Neuronal stem cell (in vitro differentiated cells): ENCODE data around the gene BROX.

Experiments
- DNase-seq: peaks from one replicate; pipeline ENCODE4 v3.0.0-alpha.2; 2013; ENCODE audit warnings: low spot score
- H2AFZ ChIP-seq: one replicate; pipeline ENCODE4 v1.6.1; 2013; ENCODE audit warnings: mild to moderate bottlenecking, low read length, inconsistent platforms
- H2AK5ac ChIP-seq: 2 replicates; pipeline ENCODE4 v1.6.1; 2013; ENCODE audit warnings: low read depth, mild to moderate bottlenecking, inconsistent platforms, low read length, moderate library complexity, mixed read lengths
- H2BK120ac ChIP-seq: 2 replicates; pipeline ENCODE4 v1.6.1; 2013; ENCODE audit warnings: low read depth, mild to moderate bottlenecking, inconsistent platforms, low read length, moderate library complexity, mixed read lengths
- H2BK12ac ChIP-seq: one replicate; pipeline ENCODE4 v1.6.1; 2013; ENCODE audit warnings: low read length, inconsistent platforms
- H2BK15ac ChIP-seq: 2 replicates; pipeline ENCODE4 v1.6.1; 2013; ENCODE audit warnings: mild to moderate bottlenecking, low read length, inconsistent platforms, mixed read lengths
- H2BK5ac ChIP-seq: one replicate; pipeline ENCODE4 v1.6.1; 2013; ENCODE audit warnings: inconsistent platforms, mild to moderate bottlenecking, low read length, moderate library complexity
- H3K14ac ChIP-seq: one replicate; pipeline ENCODE4 v1.6.1; 2013; ENCODE audit warnings: low read length, inconsistent platforms
- H3K18ac ChIP-seq: 2 replicates; pipeline ENCODE4 v1.6.1; 2013; ENCODE audit warnings: low read length, inconsistent platforms
- H3K23ac ChIP-seq: 2 replicates; pipeline ENCODE4 v1.6.1; 2013; ENCODE audit warnings: low read depth, mild to moderate bottlenecking, mixed read lengths, low read length, inconsistent platforms; ENCODE audit not compliant: poor library complexity
- H3K27ac ChIP-seq: replicated peaks from 3 replicates; pipeline ENCODE4 v1.5.1; 2013; ENCODE audit warnings: low read length, inconsistent platforms
- H3K27me3 ChIP-seq, 3 experiments: 2 replicates each; pipeline ENCODE4 v1.6.1; 2013; ENCODE audit warnings: low read length in 3 of 3, mild to moderate bottlenecking in 2 of 3, inconsistent platforms in 1 of 3, low read depth in 1 of 3, mixed read lengths in 1 of 3, moderate library complexity in 1 of 3; ENCODE audit not compliant: control insufficient read depth in 3 of 3, insufficient read depth in 3 of 3
- H3K36me3 ChIP-seq, 2 donors: replicated peaks in 1 of 2; 2 replicates each; pipeline ENCODE4 v1.6.1; 2013; ENCODE audit warnings: low read length in 2 of 2; ENCODE audit not compliant: control insufficient read depth in 2 of 2, insufficient read depth in 2 of 2
- H3K4ac ChIP-seq: 2 replicates; pipeline ENCODE4 v1.6.1; 2013; ENCODE audit warnings: inconsistent platforms, mild to moderate bottlenecking, low read length, moderate library complexity
- H3K4me1 ChIP-seq, 2 donors: 1 replicate in 1 of 2; 2 replicates in 1 of 2; pipeline ENCODE4 v1.6.1; 2013; ENCODE audit warnings: low read length in 2 of 2, low read depth in 1 of 2; ENCODE audit not compliant: control insufficient read depth in 2 of 2, insufficient read depth in 1 of 2
- H3K4me2 ChIP-seq: one replicate; pipeline ENCODE4 v1.6.1; 2013; ENCODE audit warnings: mild to moderate bottlenecking, low read length, inconsistent platforms; ENCODE audit not compliant: insufficient read depth, poor library complexity, severe bottlenecking
- H3K4me3 ChIP-seq, 2 donors: 2 replicates each; pipeline ENCODE4 v1.5.1; 2013; ENCODE audit warnings: low read length in 2 of 2, mild to moderate bottlenecking in 2 of 2, inconsistent platforms in 1 of 2, moderate library complexity in 1 of 2
- H3K79me1 ChIP-seq: one replicate; pipeline ENCODE4 v1.6.1; 2013; ENCODE audit warnings: low read depth, mild to moderate bottlenecking, inconsistent platforms, low read length, moderate library complexity
- H3K9ac ChIP-seq: one replicate; pipeline ENCODE4 v1.6.1; 2013; ENCODE audit warnings: mild to moderate bottlenecking, low read depth, low read length, inconsistent platforms; ENCODE audit not compliant: poor library complexity
- H3K9me3 ChIP-seq, 2 donors: replicated peaks in 1 of 2; 2 replicates each; pipeline versions ENCODE3 to v1.6.1; 2013; ENCODE audit warnings: low read length in 2 of 2, mild to moderate bottlenecking in 2 of 2, inconsistent platforms in 1 of 2, low read depth in 1 of 2, mixed read lengths in 1 of 2, moderate library complexity in 1 of 2; ENCODE audit not compliant: control insufficient read depth in 2 of 2, insufficient read depth in 1 of 2
- H4K8ac ChIP-seq: one replicate; pipeline ENCODE4 v1.6.1; 2013; ENCODE audit warnings: low read depth, mild to moderate bottlenecking, inconsistent platforms, low read length, moderate library complexity
- H4K91ac ChIP-seq: one replicate; pipeline ENCODE4 v1.6.1; 2013; ENCODE audit warnings: low read length, low read depth, mild to moderate bottlenecking, inconsistent platforms; ENCODE audit not compliant: poor library complexity
- WGBS, 2 donors: extraction: QIAGEN DNeasy Blood & Tissue Kit; methylation state at CpG; one replicate each; pipeline ENCODE4 v1.1.7; 2013; ENCODE audit warnings: missing lambda C conversion rate in 2 of 2, mixed read lengths in 1 of 2; ENCODE audit not compliant: insufficient read length in 2 of 2, insufficient replicate concordance in 1 of 2; ENCODE audit errors: extremely low coverage in 2 of 2; 5-methylcytosine and 5-hydroxymethylcytosine counted together

The BROX gene

GRCh38 chr1:222751255-222751654 is 38.9 kb downstream of the BROX start:
- Histone ChIP-seq H2AFZ (no peak overlapping the region), H3K27ac (no peak overlapping the region), H3K4me2 (no peak overlapping the region), H2BK5ac (no peak overlapping the region), H2BK120ac (no peak overlapping the region), H4K8ac (no peak overlapping the region), H3K9me3 (no peaks in the 10 kb centered on the region), H3K18ac (no peak overlapping the region), H2AK5ac (no peak overlapping the region), H3K27me3 (peaks cover 0 to 17% (median 0%) of the 10 kb centered on the region in 3 experiments), H3K79me1 (no peaks in the 10 kb centered on the region), H2BK12ac (no peak overlapping the region), H3K36me3 (no peaks in the 10 kb centered on the region), H3K4me3 (no peak overlapping the region), H3K9ac (no peak overlapping the region), H4K91ac (no peak overlapping the region), H3K23ac (no peak overlapping the region), H3K14ac (no peak overlapping the region), H3K4ac (no peak overlapping the region), H2BK15ac (no peak overlapping the region), H3K4me1 (peaks cover 0 to 2% of the 10 kb centered on the region in 2 donors)
- no peak for DNase-seq
- no CpG with 5 or more reads among the region's 3 CpGs for WGBS, 2 donors

- H3K4me2 ChIP-seq = no peak overlapping the region
- H2BK15ac ChIP-seq = no peak overlapping the region
- DNase-seq = no peak
- H4K91ac ChIP-seq = no peak overlapping the region
- H3K9me3 ChIP-seq = no peaks in the 10 kb centered on the region
- no peak overlapping the region for H2BK5ac ChIP-seq
- no peak overlapping the region for H3K27ac ChIP-seq
- no peak overlapping the region for H3K9ac ChIP-seq
- no peak overlapping the region for H3K23ac ChIP-seq
- H3K18ac ChIP-seq = no peak overlapping the region
- WGBS, 2 donors = no CpG with 5 or more reads among the region's 10 CpGs
- peaks cover 0 to 2% of the 10 kb centered on the region in 2 donors for H3K4me1 ChIP-seq
- no peaks in the 10 kb centered on the region for H3K36me3 ChIP-seq
- H2BK12ac ChIP-seq = no peak overlapping the region
- H4K8ac ChIP-seq = no peak overlapping the region
- H2BK120ac ChIP-seq = no peak overlapping the region
- H3K14ac ChIP-seq = no peak overlapping the region
- H3K27me3 ChIP-seq = peaks cover 0 to 8% (median 0%) of the 10 kb centered on the region in 3 experiments
- no peak overlapping the region for H3K4me3 ChIP-seq
- no peak overlapping the region for H3K4ac ChIP-seq
- H2AFZ ChIP-seq = no peak overlapping the region
- no peaks in the 10 kb centered on the region for H3K79me1 ChIP-seq
- H2AK5ac ChIP-seq = no peak overlapping the region
These were observed 42.2 kb downstream of the BROX start for GRCh38 chr1:222754366-222755139.

GRCh38 chr1:222757646-222758268 is 45.4 kb downstream of the BROX start:
- no peak overlapping the region for H3K14ac ChIP-seq
- no peak overlapping the region for H2AK5ac ChIP-seq
- no peak overlapping the region for H2BK5ac ChIP-seq
- no peak overlapping the region for H4K91ac ChIP-seq
- H2AFZ ChIP-seq = no peak overlapping the region
- no peak overlapping the region for H3K23ac ChIP-seq
- no peak overlapping the region for H2BK120ac ChIP-seq
- no peak overlapping the region for H3K4me3 ChIP-seq
- no peaks in the 10 kb centered on the region for H3K9me3 ChIP-seq
- H3K9ac ChIP-seq = no peak overlapping the region
- no peak overlapping the region for H3K4me2 ChIP-seq
- H3K79me1 ChIP-seq = no peaks in the 10 kb centered on the region
- H3K4me1 ChIP-seq = no peaks in the 10 kb centered on the region
- H3K18ac ChIP-seq = no peak overlapping the region
- WGBS, 2 donors = no CpG with 5 or more reads among the region's 10 CpGs
- no peak overlapping the region for H2BK15ac ChIP-seq
- no peak overlapping the region for H3K27ac ChIP-seq
- no peaks in the 10 kb centered on the region for H3K36me3 ChIP-seq
- no peak for DNase-seq
- H2BK12ac ChIP-seq = no peak overlapping the region
- H4K8ac ChIP-seq = no peak overlapping the region
- no peak overlapping the region for H3K4ac ChIP-seq
- H3K27me3 ChIP-seq = peaks cover 0 to 2% (median 0%) of the 10 kb centered on the region in 3 experiments

GRCh38 chr1:222759451-222760035 is 47.2 kb downstream of the BROX start:
- H3K27ac ChIP-seq = no peak overlapping the region
- no peaks in the 10 kb centered on the region for H3K79me1 ChIP-seq
- no peak overlapping the region for H2BK15ac ChIP-seq
- H2BK5ac ChIP-seq = no peak overlapping the region
- H3K14ac ChIP-seq = no peak overlapping the region
- no peak overlapping the region for H3K4ac ChIP-seq
- no peaks in the 10 kb centered on the region for H3K4me1 ChIP-seq
- no peak overlapping the region for H4K8ac ChIP-seq
- H3K23ac ChIP-seq = no peak overlapping the region
- no peak overlapping the region for H3K4me2 ChIP-seq
- H2BK12ac ChIP-seq = no peak overlapping the region
- no peak overlapping the region for H4K91ac ChIP-seq
- no peaks in the 10 kb centered on the region for H3K9me3 ChIP-seq
- peaks cover 0 to 2% (median 0%) of the 10 kb centered on the region in 3 experiments for H3K27me3 ChIP-seq
- no CpG with 5 or more reads among the region's 5 CpGs for WGBS, 2 donors
- no peak overlapping the region for H3K9ac ChIP-seq
- H2BK120ac ChIP-seq = no peak overlapping the region
- H2AFZ ChIP-seq = no peak overlapping the region
- H3K18ac ChIP-seq = no peak overlapping the region
- no peak overlapping the region for H3K4me3 ChIP-seq
- H2AK5ac ChIP-seq = no peak overlapping the region
- no peaks in the 10 kb centered on the region for H3K36me3 ChIP-seq
- no peak for DNase-seq
